ENCODE results near the gene STYX.

DNA sequence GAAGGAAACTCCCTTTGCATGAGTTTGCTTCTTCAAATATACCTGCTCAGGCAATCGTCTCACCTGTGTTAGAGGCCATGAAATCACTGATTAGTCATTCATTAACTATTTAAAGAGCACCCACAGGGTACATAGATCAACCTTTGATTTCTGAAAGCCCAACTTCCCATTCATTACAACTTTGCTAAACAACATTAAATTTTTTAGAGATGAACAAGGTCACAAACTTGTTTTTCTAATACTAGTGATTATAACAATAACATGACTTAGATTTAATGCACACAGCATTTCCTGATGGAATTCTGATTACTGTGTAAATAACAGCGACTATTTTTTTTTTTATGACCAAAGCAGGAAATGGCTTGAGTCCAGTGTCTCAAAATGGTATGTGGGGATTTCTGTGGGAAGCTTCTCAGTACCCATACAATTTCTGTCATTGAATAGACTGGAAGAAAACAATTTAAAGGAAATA, 29.2 kb upstream of the STYX start:
- TF ChIP-seq YY1 (IDR thresholded peaks at IDR 0.05; ENCODE audit: extremely low read depth, insufficient replicate concordance, low read depth, low read length), result no peak
- no peak for TF ChIP-seq CTCF (IDR thresholded peaks at IDR 0.05 in 2 of 3, conservative IDR thresholded peaks at IDR 0.05 in 1 of 3; ENCODE audit: borderline replicate concordance in 1 of 3, insufficient read depth in 1 of 3, low read depth in 2 of 3, low read length in 2 of 3)
- no peak for TF ChIP-seq ATF3 (IDR thresholded peaks at IDR 0.05)
- no peak for TF ChIP-seq EZH2 (IDR thresholded peaks at IDR 0.05)
- no peak for TF ChIP-seq EZH2phosphoT487 (IDR thresholded peaks at IDR 0.05; ENCODE audit: borderline replicate concordance)
- peak; percentile 57 for TF ChIP-seq MAX (IDR thresholded peaks at IDR 0.05)
- no peak for TF ChIP-seq ZNF274 (IDR thresholded peaks at IDR 0.05; ENCODE audit: low read depth, low read length)
- TF ChIP-seq POLR2A (IDR thresholded peaks at IDR 0.05; ENCODE audit: borderline replicate concordance, extremely low read depth, insufficient read depth, insufficient read length), result no peak
- TF ChIP-seq POLR2AphosphoS5 (IDR thresholded peaks at IDR 0.05; ENCODE audit: low read depth, low read length), result peak; percentile 30; the same call in 1 of the 2 replicates
